ENCODE measurements around the gene PCED1A. TPM values are rescaled to one million over a fixed set of nuclear protein-coding genes. Genes with fewer than 3 reads are reported as not detected.
A peak's percentile ranks its signal among the peaks of the same experiment; 100 is the strongest.

Gene PCED1A
- total RNA-seq, 4 donors from 2014 or later = 13.8 to 23.2 (median 16.7) TPM

- peaks cover 0 to 6% (median 0%) of the 10 kb centered on the region in 3 donors for H3K4me1 ChIP-seq
- no peak for ATAC-seq
- H3K36me3 ChIP-seq = peaks cover 0 to 19% of the 10 kb centered on the region in 2 donors
- H3K27me3 ChIP-seq = no peaks in the 10 kb centered on the region
- no peak overlapping the region for H3K27ac ChIP-seq
- TF ChIP-seq EP300 (IDR thresholded peaks at IDR 0.05) (no peak), POLR2AphosphoS5 (IDR thresholded peaks at IDR 0.05) (no peak), POLR2A (IDR thresholded peaks at IDR 0.05) (no peak), CTCF (IDR thresholded peaks at IDR 0.05) (no peak)
- no peaks in the 10 kb centered on the region for H3K9me3 ChIP-seq
- WGBS, 2 donors (ENCODE audit: low coverage in 1 of 2) = 64 to 80% methylated on average over 1 to 5 of the region's 5 CpGs
- H3K4me3 ChIP-seq = no peak overlapping the region
These were observed 6.2 kb upstream of the PCED1A start for GRCh38 chr20:2846698-2847097.

GRCh38 chr20:2845607-2846006, 5.2 kb upstream of the PCED1A start:
- Histone ChIP-seq H3K4me3 (no peak overlapping the region), H3K36me3 (peaks cover 0 to 19% of the 10 kb centered on the region in 2 donors), H3K4me1 (peaks cover 0 to 12% (median 0%) of the 10 kb centered on the region in 3 donors), H3K27me3 (no peaks in the 10 kb centered on the region), H3K9me3 (no peaks in the 10 kb centered on the region), H3K27ac (no peak overlapping the region)
- no peak for TF ChIP-seq POLR2A (IDR thresholded peaks at IDR 0.05)
- TF ChIP-seq EP300 (IDR thresholded peaks at IDR 0.05) = no peak
- no peak for TF ChIP-seq POLR2AphosphoS5 (IDR thresholded peaks at IDR 0.05)
- TF ChIP-seq CTCF (IDR thresholded peaks at IDR 0.05) = no peak
- WGBS, 2 donors (ENCODE audit: low coverage in 1 of 2) = 67 to 86% methylated on average over 1 to 2 of the region's 2 CpGs
- no peak for ATAC-seq

GRCh38 chr20:2840967-2841531, 594 bp upstream of the PCED1A start:
- peaks cover 0 to 28% (median 3%) of the 10 kb centered on the region in 3 donors for H3K4me1 ChIP-seq
- peaks cover 0 to 30% of the 10 kb centered on the region in 2 donors for H3K36me3 ChIP-seq
- no peak for TF ChIP-seq POLR2A (IDR thresholded peaks at IDR 0.05)
- no peak for TF ChIP-seq POLR2AphosphoS5 (IDR thresholded peaks at IDR 0.05)
- peak in 1 of 4 experiments; percentile 5 for TF ChIP-seq CTCF (IDR thresholded peaks at IDR 0.05)
- peak overlapping the region; percentile 83 to 88 for H3K4me3 ChIP-seq
- H3K27me3 ChIP-seq = no peaks in the 10 kb centered on the region
- H3K9me3 ChIP-seq = no peaks in the 10 kb centered on the region
- peak overlapping the region; percentile 83 to 92 (median 90) for H3K27ac ChIP-seq
- peak; percentile 72 for ATAC-seq
- WGBS, 2 donors (ENCODE audit: low coverage in 1 of 2) = 1 to 6% methylated on average over 10 to 17 of the region's 33 CpGs

GRCh38 chr20:2839732-2840137, 720 bp downstream of the PCED1A start:
- Histone ChIP-seq H3K27me3 (no peaks in the 10 kb centered on the region), H3K4me3 (peak overlapping the region; percentile 83 to 88), H3K36me3 (peaks cover 0 to 43% of the 10 kb centered on the region in 2 donors), H3K9me3 (no peaks in the 10 kb centered on the region), H3K27ac (peak overlapping the region in 3 of 4 donors; percentile 89 to 92 (median 92)), H3K4me1 (peaks cover 0 to 28% (median 3%) of the 10 kb centered on the region in 3 donors)
- TF ChIP-seq POLR2AphosphoS5 (IDR thresholded peaks at IDR 0.05) = no peak
- no peak for TF ChIP-seq CTCF (IDR thresholded peaks at IDR 0.05)
- no peak for TF ChIP-seq EP300 (IDR thresholded peaks at IDR 0.05)
- no peak for TF ChIP-seq POLR2A (IDR thresholded peaks at IDR 0.05)
- no peak for ATAC-seq
- 88 to 90% methylated on average over 6 to 12 of the region's 21 CpGs for WGBS, 2 donors (ENCODE audit: low coverage in 1 of 2)

All from gastroesophageal sphincter (tissue), 4 donors.